Measurements from ENCODE around the gene CSTPP1. TPM values are rescaled to one million over a fixed set of nuclear protein-coding genes. Genes with fewer than 3 reads are reported as not detected.

Gene CSTPP1
- total RNA-seq, 3 donors from 2014 or later (not counting 1 experiment from before 2014, with no cell fraction given), result 16.2 to 17.8 (median 16.9) TPM

DNA sequence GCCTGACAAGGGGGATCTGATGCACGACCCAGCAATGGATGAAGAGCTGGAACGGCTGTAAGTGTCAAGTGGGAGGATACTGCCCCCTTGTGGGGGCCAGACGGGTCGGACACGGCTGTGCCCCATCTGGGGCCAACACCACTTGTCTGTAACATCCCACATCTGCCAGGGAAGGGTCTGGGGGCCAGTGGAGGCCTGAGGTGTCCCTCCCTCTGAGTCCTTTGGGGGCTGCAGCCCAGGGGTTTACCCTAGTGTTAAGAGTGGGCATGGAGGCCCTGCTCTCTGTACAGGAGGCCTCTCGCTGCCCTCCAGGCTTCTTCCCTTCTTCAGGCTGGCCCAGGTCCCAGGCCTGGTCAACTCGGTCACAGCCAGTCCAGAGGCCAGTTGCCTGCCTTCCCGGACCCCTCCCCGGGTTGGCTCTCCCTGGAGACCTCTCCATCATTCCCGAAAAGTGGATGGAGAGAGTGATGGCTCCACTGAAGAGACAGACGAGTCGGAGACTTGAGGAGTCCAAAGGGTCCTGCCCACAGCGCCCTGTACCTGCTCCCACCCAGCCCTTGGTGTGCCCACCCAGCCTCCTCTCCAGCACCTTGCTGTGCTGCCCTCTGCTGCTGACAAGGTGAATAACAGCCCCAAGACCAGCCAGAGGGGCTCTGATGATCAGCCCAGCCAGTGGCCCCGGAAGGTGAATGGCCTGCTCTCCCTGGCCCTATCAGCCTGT lies 224.7 kb downstream of the CSTPP1 start:
- peak; percentile 77 to 83 (median 81) for ATAC-seq
- Histone ChIP-seq H3K27me3 (ENCODE audit: control insufficient read depth, insufficient read depth, low read length) (no peaks in the 10 kb centered on the region), H3K9me3 (ENCODE audit: control insufficient read depth, insufficient read depth, low read length) (no peaks in the 10 kb centered on the region), H3K27ac (ENCODE audit: low read length) (no peak overlapping the region), H3K36me3 (ENCODE audit: control insufficient read depth, insufficient read depth, low read length) (peaks cover 21% of the 10 kb centered on the region), H3K4me1 (ENCODE audit: control insufficient read depth, insufficient read depth, low read length) (no peaks in the 10 kb centered on the region), H3K4me3 (ENCODE audit: low read length) (no peak overlapping the region)
- TF ChIP-seq, protein P1, sequence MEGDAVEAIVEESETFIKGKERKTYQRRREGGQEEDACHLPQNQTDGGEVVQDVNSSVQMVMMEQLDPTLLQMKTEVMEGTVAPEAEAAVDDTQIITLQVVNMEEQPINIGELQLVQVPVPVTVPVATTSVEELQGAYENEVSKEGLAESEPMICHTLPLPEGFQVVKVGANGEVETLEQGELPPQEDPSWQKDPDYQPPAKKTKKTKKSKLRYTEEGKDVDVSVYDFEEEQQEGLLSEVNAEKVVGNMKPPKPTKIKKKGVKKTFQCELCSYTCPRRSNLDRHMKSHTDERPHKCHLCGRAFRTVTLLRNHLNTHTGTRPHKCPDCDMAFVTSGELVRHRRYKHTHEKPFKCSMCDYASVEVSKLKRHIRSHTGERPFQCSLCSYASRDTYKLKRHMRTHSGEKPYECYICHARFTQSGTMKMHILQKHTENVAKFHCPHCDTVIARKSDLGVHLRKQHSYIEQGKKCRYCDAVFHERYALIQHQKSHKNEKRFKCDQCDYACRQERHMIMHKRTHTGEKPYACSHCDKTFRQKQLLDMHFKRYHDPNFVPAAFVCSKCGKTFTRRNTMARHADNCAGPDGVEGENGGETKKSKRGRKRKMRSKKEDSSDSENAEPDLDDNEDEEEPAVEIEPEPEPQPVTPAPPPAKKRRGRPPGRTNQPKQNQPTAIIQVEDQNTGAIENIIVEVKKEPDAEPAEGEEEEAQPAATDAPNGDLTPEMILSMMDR (IDR thresholded peaks at IDR 0.05), result peak; percentile 83
- H3K27ac Mint-ChIP-seq, result peak overlapping the region in 1 of 2 donors; percentile 20
- DNase-seq, result peak; percentile 55 to 82
- H3K27me3 Mint-ChIP-seq (ENCODE audit: low read depth in 2 of 2), result no peaks in the 10 kb centered on the region
- intact Hi-C loops (cut with micrococcal nuclease), result loop anchor here (1.0 kb wide), 1 partner anchor 272 kb away; no protein-coding TSS in a partner anchor
- 75% methylated on average over 14 of the region's 14 CpGs for WGBS (ENCODE audit: insufficient coverage)
- H3K4me3 Mint-ChIP-seq, result no peak overlapping the region
- H3K4me1 Mint-ChIP-seq, result no peaks in the 10 kb centered on the region
- H3K9me3 Mint-ChIP-seq, result no peaks in the 10 kb centered on the region
- H3K36me3 Mint-ChIP-seq, result no peaks in the 10 kb centered on the region

DNA sequence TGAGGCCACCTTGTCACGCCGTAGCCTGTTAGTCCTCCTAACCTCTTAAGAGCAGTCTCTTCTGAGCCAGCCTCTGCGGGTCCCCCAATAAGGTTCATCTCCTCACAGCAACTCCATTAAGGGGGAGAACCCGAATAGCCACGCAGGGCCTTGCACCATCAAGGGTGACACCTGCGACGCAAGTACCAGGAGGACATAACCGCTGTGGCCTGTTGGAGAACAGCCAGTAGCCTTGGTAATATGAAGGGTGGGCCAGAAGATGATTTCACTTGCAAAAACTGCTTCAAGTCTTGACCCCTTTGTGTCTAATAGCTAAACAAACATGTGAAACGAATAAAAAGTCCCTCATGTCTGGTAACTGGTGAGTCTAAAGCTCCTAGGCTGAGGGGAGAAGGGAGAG lies 225.3 kb downstream of the CSTPP1 start:
- Histone ChIP-seq H3K9me3 (ENCODE audit: control insufficient read depth, insufficient read depth, low read length) (no peaks in the 10 kb centered on the region), H3K27me3 (ENCODE audit: control insufficient read depth, insufficient read depth, low read length) (no peaks in the 10 kb centered on the region), H3K4me3 (ENCODE audit: low read length) (no peak overlapping the region), H3K4me1 (ENCODE audit: control insufficient read depth, insufficient read depth, low read length) (no peaks in the 10 kb centered on the region), H3K27ac (ENCODE audit: low read length) (no peak overlapping the region), H3K36me3 (ENCODE audit: control insufficient read depth, insufficient read depth, low read length) (peaks cover 27% of the 10 kb centered on the region)
- 93% methylated on average over 9 of the region's 9 CpGs for WGBS (ENCODE audit: insufficient coverage)
- Mint-ChIP-seq H3K27me3 (ENCODE audit: low read depth in 2 of 2) (no peaks in the 10 kb centered on the region), H3K4me1 (no peaks in the 10 kb centered on the region), H3K36me3 (no peaks in the 10 kb centered on the region), H3K9me3 (no peaks in the 10 kb centered on the region), H3K4me3 (no peak overlapping the region), H3K27ac (peak overlapping the region in 1 of 2 donors; percentile 20)
- intact Hi-C loops (cut with micrococcal nuclease), result loop anchor here (1.0 kb wide), 1 partner anchor 273 kb away; no protein-coding TSS in a partner anchor
- DNase-seq (no peak), ATAC-seq (no peak)
- TF ChIP-seq, protein P1 (IDR thresholded peaks at IDR 0.05), result no peak

DNA sequence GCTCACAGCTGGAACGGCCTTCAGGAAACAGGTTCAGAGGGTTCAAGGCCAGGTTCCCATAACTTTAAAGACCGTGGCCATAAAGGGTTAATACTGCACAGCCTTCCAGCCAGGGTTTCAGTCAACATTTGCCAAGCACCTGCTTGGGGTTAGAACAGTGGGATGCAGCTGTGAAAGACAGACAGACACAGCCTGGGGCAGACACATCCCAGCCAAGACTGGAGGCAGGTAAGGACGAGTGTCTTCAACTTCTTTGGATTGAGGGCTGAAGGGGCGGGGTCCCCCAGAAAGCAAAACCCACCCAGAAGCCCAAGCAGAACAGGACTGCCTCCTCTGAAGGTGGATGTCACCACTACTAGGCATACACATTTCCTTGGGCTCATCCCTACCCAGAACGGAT lies 225.9 kb downstream of the CSTPP1 start:
- WGBS (ENCODE audit: insufficient coverage), result 84% methylated on average over 5 of the region's 5 CpGs
- H3K27me3 Mint-ChIP-seq (ENCODE audit: low read depth in 2 of 2), result no peaks in the 10 kb centered on the region
- TF ChIP-seq, protein P1 (IDR thresholded peaks at IDR 0.05), result no peak
- H3K4me1 Mint-ChIP-seq, result no peaks in the 10 kb centered on the region
- H3K27ac ChIP-seq (ENCODE audit: low read length), result no peak overlapping the region
- DNase-seq (no peak), ATAC-seq (no peak)
- H3K9me3 ChIP-seq (ENCODE audit: control insufficient read depth, insufficient read depth, low read length), result no peaks in the 10 kb centered on the region
- no peak overlapping the region for H3K4me3 Mint-ChIP-seq
- H3K36me3 Mint-ChIP-seq, result no peaks in the 10 kb centered on the region
- H3K27ac Mint-ChIP-seq, result no peak overlapping the region
- H3K27me3 ChIP-seq (ENCODE audit: control insufficient read depth, insufficient read depth, low read length), result no peaks in the 10 kb centered on the region
- H3K4me3 ChIP-seq (ENCODE audit: low read length), result no peak overlapping the region
- no peaks in the 10 kb centered on the region for H3K4me1 ChIP-seq (ENCODE audit: control insufficient read depth, insufficient read depth, low read length)
- H3K36me3 ChIP-seq (ENCODE audit: control insufficient read depth, insufficient read depth, low read length), result peaks cover 33% of the 10 kb centered on the region
- H3K9me3 Mint-ChIP-seq, result no peaks in the 10 kb centered on the region
- intact Hi-C loops (cut with micrococcal nuclease), result no loop called here
